Fibroblast of lung (primary cell): ENCODE data around the gene PVR. TPM values are rescaled to one million over a fixed set of nuclear protein-coding genes. Genes with fewer than 3 reads are reported as not detected.

Experiments
- DNase-seq, 2 donors: peaks; one replicate each; pipeline versions ENCODE4 v3.0.0 to v3.0.0-alpha.2; 2010; ENCODE audit warnings: low read depth in 2 of 2
- H2AFZ ChIP-seq: 2 replicates; pipeline ENCODE4 v1.5.1; 2012; ENCODE audit warnings: low read length, control low read depth, inconsistent platforms
- H3K27ac ChIP-seq: 2 replicates; pipeline ENCODE4 v1.5.1; 2011; ENCODE audit warnings: low read length, control low read depth; ENCODE audit not compliant: insufficient read depth
- H3K27me3 ChIP-seq: 2 replicates; pipeline ENCODE4 v1.5.1; 2011; ENCODE audit warnings: mild to moderate bottlenecking, low read length; ENCODE audit not compliant: control insufficient read depth, insufficient read depth
- H3K36me3 ChIP-seq: 2 replicates; pipeline ENCODE4 v1.5.1; 2011; ENCODE audit warnings: low read length; ENCODE audit not compliant: control insufficient read depth, insufficient read depth
- H3K4me1 ChIP-seq: 2 replicates; pipeline ENCODE4 v1.5.1; 2011; ENCODE audit warnings: low read length; ENCODE audit not compliant: control insufficient read depth, insufficient read depth; ENCODE audit errors: extremely low read depth
- H3K4me2 ChIP-seq: 2 replicates; pipeline ENCODE4 v1.5.1; 2011; ENCODE audit warnings: low read length, control low read depth; ENCODE audit not compliant: insufficient read depth; ENCODE audit errors: extremely low read depth
- H3K4me3 ChIP-seq, 4 experiments: fragments of 200-600 bp in 1 of 4; sonication (generic) in 1 of 4; replicated peaks in 1 of 4; 2 replicates each; pipeline ENCODE4 v1.5.1; 2011 to 2016; ENCODE audit warnings: low read length in 4 of 4, low read depth in 3 of 4, mild to moderate bottlenecking in 3 of 4, control low read depth in 2 of 4, inconsistent platforms in 1 of 4, mixed read lengths in 1 of 4; ENCODE audit not compliant: insufficient read depth in 1 of 4; ENCODE audit errors: control extremely low read depth in 1 of 4
- H3K79me2 ChIP-seq: 2 replicates; pipeline ENCODE4 v1.5.1; 2012; ENCODE audit warnings: mild to moderate bottlenecking, low read length, inconsistent platforms; ENCODE audit not compliant: control insufficient read depth, insufficient read depth
- H3K9ac ChIP-seq: 2 replicates; pipeline ENCODE4 v1.5.1; 2011; ENCODE audit warnings: mild to moderate bottlenecking, low read length, control low read depth; ENCODE audit not compliant: insufficient read depth
- H3K9me3 ChIP-seq: 2 replicates; pipeline ENCODE4 v1.5.1; 2012; ENCODE audit warnings: low read depth, low read length; ENCODE audit not compliant: control insufficient read depth, insufficient read depth
- H4K20me1 ChIP-seq: 2 replicates; pipeline ENCODE4 v1.5.1; 2011; ENCODE audit warnings: low read length; ENCODE audit not compliant: control insufficient read depth, insufficient read depth; ENCODE audit errors: extremely low read depth
- EZH2 ChIP-seq: IDR thresholded peaks from 2 replicates; pipeline ENCODE4 v1.5.1; 2012; ENCODE audit warnings: low read length, control low read depth, mild to moderate bottlenecking; ENCODE audit errors: missing control alignments
- polyA plus RNA-seq, 2 donors: library from polyadenylated mRNA; depleted of rRNA in 1 of 2; stranded (reverse) in 1 of 2; unstranded in 1 of 2; fragments of >200 nt; gene quantifications; 2 replicates each; pipeline ENCODE4 v1.2.1, GENCODE V29; 2011 to 2012; ENCODE audit warnings: missing spikeins in 1 of 2
- total RNA-seq: library from RNA; depleted of rRNA; stranded (reverse); fragments of >200 nt; gene quantifications from 2 replicates; pipeline ENCODE4 v1.2.1, GENCODE V29; 2014
- TF ChIP-seq, protein P1 (sequence below), 2 donors: IDR thresholded peaks in 1 of 2; conservative IDR thresholded peaks in 1 of 2; 1 replicate in 1 of 2; 2 replicates in 1 of 2; pipeline ENCODE4 v1.5.1; 2011 to 2012; ENCODE audit warnings: low read length in 2 of 2, control low read depth in 1 of 2, inconsistent platforms in 1 of 2, low read depth in 1 of 2, mild to moderate bottlenecking in 1 of 2

The PVR gene
- total and polyA plus RNA-seq, 2 donors (not counting 1 experiment from before 2014, with no cell fraction given), result 229 to 230 TPM

DNA sequence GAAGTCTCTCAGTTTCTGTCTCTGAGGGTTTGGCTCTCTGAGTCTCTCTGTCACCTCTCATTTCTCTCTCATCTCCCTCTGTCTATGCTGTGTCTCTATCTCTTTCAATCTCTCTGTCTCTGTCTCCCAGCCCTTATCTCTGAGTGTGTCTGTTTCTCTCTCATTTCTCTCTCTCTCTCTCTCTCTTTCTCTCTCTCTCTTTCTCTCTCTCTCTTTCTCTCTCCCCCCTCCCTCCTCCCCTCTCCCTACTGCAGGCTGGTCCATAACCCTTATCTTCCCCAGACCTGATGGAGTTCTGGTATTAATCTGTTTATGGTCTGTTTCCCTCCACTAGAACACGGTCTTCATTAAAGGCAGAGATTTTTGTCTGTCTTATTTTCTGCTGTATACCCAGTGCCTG lies 1.3 kb upstream of the PVR start:
- H3K27me3 ChIP-seq, result no peaks in the 10 kb centered on the region
- no peak overlapping the region for H2AFZ ChIP-seq
- no peaks in the 10 kb centered on the region for H4K20me1 ChIP-seq
- H3K27ac ChIP-seq, result no peak overlapping the region
- H3K36me3 ChIP-seq, result peaks cover 6% of the 10 kb centered on the region
- H3K9me3 ChIP-seq, result no peaks in the 10 kb centered on the region
- peaks cover 8% of the 10 kb centered on the region for H3K4me1 ChIP-seq
- no peak overlapping the region for H3K9ac ChIP-seq
- no peak for TF ChIP-seq EZH2
- TF ChIP-seq, protein P1, sequence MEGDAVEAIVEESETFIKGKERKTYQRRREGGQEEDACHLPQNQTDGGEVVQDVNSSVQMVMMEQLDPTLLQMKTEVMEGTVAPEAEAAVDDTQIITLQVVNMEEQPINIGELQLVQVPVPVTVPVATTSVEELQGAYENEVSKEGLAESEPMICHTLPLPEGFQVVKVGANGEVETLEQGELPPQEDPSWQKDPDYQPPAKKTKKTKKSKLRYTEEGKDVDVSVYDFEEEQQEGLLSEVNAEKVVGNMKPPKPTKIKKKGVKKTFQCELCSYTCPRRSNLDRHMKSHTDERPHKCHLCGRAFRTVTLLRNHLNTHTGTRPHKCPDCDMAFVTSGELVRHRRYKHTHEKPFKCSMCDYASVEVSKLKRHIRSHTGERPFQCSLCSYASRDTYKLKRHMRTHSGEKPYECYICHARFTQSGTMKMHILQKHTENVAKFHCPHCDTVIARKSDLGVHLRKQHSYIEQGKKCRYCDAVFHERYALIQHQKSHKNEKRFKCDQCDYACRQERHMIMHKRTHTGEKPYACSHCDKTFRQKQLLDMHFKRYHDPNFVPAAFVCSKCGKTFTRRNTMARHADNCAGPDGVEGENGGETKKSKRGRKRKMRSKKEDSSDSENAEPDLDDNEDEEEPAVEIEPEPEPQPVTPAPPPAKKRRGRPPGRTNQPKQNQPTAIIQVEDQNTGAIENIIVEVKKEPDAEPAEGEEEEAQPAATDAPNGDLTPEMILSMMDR (conservative IDR thresholded peaks at IDR 0.05 in 1 of 2, IDR thresholded peaks at IDR 0.05 in 1 of 2; ENCODE audit: low read depth in 1 of 2, low read length in 2 of 2), result no peak
- no peak for DNase-seq
- no peak overlapping the region for H3K4me3 ChIP-seq
- H3K79me2 ChIP-seq, result peaks cover 33% of the 10 kb centered on the region
- no peak overlapping the region for H3K4me2 ChIP-seq

DNA sequence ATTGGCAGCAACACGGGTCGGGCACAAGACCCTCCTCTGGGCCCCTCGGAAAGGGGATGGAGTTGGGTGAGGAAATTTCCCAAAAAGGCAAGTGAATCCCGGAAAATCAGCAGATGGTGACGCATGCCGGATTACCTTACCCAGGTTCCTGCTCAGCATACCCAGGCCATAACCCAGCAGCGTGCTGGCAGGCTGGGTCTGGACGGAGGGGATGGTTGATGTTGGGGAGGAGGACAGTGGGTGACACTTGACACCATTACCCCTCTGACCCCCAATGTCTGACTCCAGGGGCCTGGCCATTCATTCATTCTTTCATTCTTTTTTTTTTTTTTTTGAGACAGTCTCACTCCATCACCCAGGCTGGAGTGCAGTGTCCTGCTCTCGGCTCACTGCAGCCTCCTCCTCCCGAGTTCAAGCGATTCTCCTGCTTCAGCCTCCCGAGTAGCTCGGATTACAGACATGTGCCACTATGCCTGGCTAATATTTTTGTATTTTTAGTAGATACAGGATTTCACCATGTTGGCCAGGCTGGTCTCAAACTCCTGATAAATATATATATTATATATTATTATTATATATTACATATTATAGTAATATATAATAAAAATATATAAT lies 799 bp downstream of the PVR start:
- Histone ChIP-seq H3K4me1 (peaks cover 10% of the 10 kb centered on the region), H3K9me3 (no peaks in the 10 kb centered on the region), H3K27ac (peak overlapping the region; percentile 92), H2AFZ (no peak overlapping the region), H3K27me3 (no peaks in the 10 kb centered on the region), H3K79me2 (peaks cover 47% of the 10 kb centered on the region), H3K36me3 (peaks cover 12% of the 10 kb centered on the region), H3K9ac (peak overlapping the region; percentile 90), H4K20me1 (no peaks in the 10 kb centered on the region), H3K4me3 (peak overlapping the region; percentile 67 to 88 (median 78)), H3K4me2 (peak overlapping the region; percentile 53)
- no peak for TF ChIP-seq EZH2
- TF ChIP-seq, protein P1 (conservative IDR thresholded peaks at IDR 0.05 in 1 of 2, IDR thresholded peaks at IDR 0.05 in 1 of 2; ENCODE audit: low read depth in 1 of 2, low read length in 2 of 2), result no peak
- DNase-seq, result peak; percentile 28 to 54

DNA sequence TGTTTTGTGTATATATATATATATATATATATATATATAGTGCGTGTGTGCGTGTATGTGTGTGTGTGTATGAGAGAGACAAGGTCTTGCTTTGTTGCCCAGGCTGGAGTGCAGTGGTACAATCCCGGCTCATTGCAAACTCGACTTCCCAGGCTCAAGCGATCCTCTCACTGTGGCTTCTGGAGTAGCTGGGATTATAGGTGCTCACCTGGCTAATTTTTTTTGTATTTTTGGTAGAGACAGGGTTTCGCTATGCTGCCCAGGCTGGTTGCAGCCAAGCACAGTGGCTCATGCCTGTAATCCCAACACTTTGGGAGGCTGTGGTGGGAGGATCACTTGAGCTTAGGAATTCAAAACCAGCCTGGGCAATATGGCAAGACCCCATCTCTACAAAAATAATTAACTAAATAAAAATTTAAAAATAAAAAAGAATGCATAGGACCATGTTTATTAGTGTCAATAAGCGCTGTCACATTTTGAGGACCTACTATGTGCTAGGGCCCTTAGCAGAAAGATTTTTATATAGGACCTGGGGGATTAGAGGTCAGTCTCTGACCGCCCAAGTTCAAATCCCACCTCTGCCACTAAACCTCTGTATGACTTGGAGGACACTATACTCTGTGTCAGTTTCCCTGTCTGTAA lies 1.8 kb downstream of the PVR start:
- no peak overlapping the region for H3K9ac ChIP-seq
- H4K20me1 ChIP-seq, result no peaks in the 10 kb centered on the region
- no peak overlapping the region for H2AFZ ChIP-seq
- peaks cover 10% of the 10 kb centered on the region for H3K4me1 ChIP-seq
- no peak for TF ChIP-seq EZH2
- TF ChIP-seq, protein P1 (conservative IDR thresholded peaks at IDR 0.05 in 1 of 2, IDR thresholded peaks at IDR 0.05 in 1 of 2; ENCODE audit: low read depth in 1 of 2, low read length in 2 of 2), result no peak
- H3K4me2 ChIP-seq, result peak overlapping the region; percentile 72
- peaks cover 20% of the 10 kb centered on the region for H3K36me3 ChIP-seq
- H3K4me3 ChIP-seq, result peak overlapping the region; percentile 45 to 60 (median 52)
- H3K79me2 ChIP-seq, result peaks cover 55% of the 10 kb centered on the region
- peak overlapping the region; percentile 5 for H3K27ac ChIP-seq
- no peak for DNase-seq
- no peaks in the 10 kb centered on the region for H3K27me3 ChIP-seq
- H3K9me3 ChIP-seq, result no peaks in the 10 kb centered on the region
